ENCODE data around the gene ZSCAN23. TPM values are rescaled to one million over a fixed set of nuclear protein-coding genes. Genes with fewer than 3 reads are reported as not detected.

Gene ZSCAN23
- total RNA-seq, 1 experiment from 2014 or later: 1.1 TPM

Other genes starting within 250 kb of the ZSCAN23 start
- gene ZSCAN9, start 218.2 kb downstream of the ZSCAN23 start, total RNA-seq (2014; rRNA removed; shearing (Covaris generic)): 14.0 and 15.5 TPM in 2 replicates
- 4.4 and 4.8 TPM in 2 replicates for gene ZKSCAN4, start 191.2 kb downstream of the ZSCAN23 start, total RNA-seq (2014; rRNA removed; shearing (Covaris generic))
- not detected in 2 replicates for gene NKAPL, start 184.2 kb downstream of the ZSCAN23 start, total RNA-seq (2014; rRNA removed; shearing (Covaris generic))
- 12.1 and 12.7 TPM in 2 replicates for gene ZSCAN26, start 176.3 kb downstream of the ZSCAN23 start, total RNA-seq (2014; rRNA removed; shearing (Covaris generic))
- 9.7 and 11.2 TPM in 2 replicates for gene PGBD1, start 161.9 kb downstream of the ZSCAN23 start, total RNA-seq (2014; rRNA removed; shearing (Covaris generic))
- 1.9 and 2.6 TPM in 2 replicates for gene ZSCAN31, start 107.3 kb downstream of the ZSCAN23 start, total RNA-seq (2014; rRNA removed; shearing (Covaris generic))
- gene ZKSCAN3, start 93.5 kb downstream of the ZSCAN23 start, total RNA-seq (2014; rRNA removed; shearing (Covaris generic)): 3.9 and 4.6 TPM in 2 replicates
- 8.4 and 10.5 TPM in 2 replicates for gene ZSCAN12, start 43.7 kb downstream of the ZSCAN23 start, total RNA-seq (2014; rRNA removed; shearing (Covaris generic))
- gene GPX6, start 72.3 kb upstream of the ZSCAN23 start, total RNA-seq (2014; rRNA removed; shearing (Covaris generic)): not detected in 2 replicates
- not detected in 2 replicates for gene GPX5, start 82.4 kb upstream of the ZSCAN23 start, total RNA-seq (2014; rRNA removed; shearing (Covaris generic))